H1 (cell line): ENCODE results near the gene TRIM27. TPM values are rescaled to one million over a fixed set of nuclear protein-coding genes. Genes with fewer than 3 reads are reported as not detected.

Source experiments
- CTCF ChIA-PET: fragments of 300-600 bp; sonication (Branson Sonifier 250); formaldehyde crosslinking; loops from one replicate; lab custom pipeline; 2021; ENCODE audit not compliant: partially characterized antibody; lab: Charles Lee
- POLR2A ChIA-PET: fragments of 300-600 bp; sonication (Branson Sonifier 250); formaldehyde crosslinking; loops from one replicate; lab custom pipeline; 2021; ENCODE audit warnings: inconsistent platforms; ENCODE audit not compliant: partially characterized antibody; lab: Charles Lee
- DNase-seq, 2 experiments: peaks; one replicate each; pipeline versions ENCODE4 v3.0.0 to v3.0.0-alpha.2; 2010 to 2022; ENCODE audit warnings: low spot score in 2 of 2, low read depth in 1 of 2, mixed read lengths in 1 of 2
- FAIRE-seq: peaks from 2 replicates; lab custom pipeline; 2011; peaks lifted over from hg19 to GRCh38; lab: Jason Lieb, UNC
- H2AFZ ChIP-seq: 2 replicates; pipeline ENCODE4 v1.8.1; 2012; ENCODE audit warnings: low read length, inconsistent platforms
- H2AK5ac ChIP-seq: 2 replicates; pipeline ENCODE4 v1.6.1; 2013; ENCODE audit warnings: low read depth, low read length
- H2BK120ac ChIP-seq: replicated peaks from 2 replicates; pipeline ENCODE3; 2013; ENCODE audit warnings: low read depth, low read length, inconsistent platforms
- H2BK12ac ChIP-seq: 2 replicates; pipeline ENCODE4 v1.6.1; 2013; ENCODE audit warnings: low read depth, low read length
- H2BK15ac ChIP-seq: 2 replicates; pipeline ENCODE4 v1.6.1; 2013; ENCODE audit warnings: low read length
- H2BK20ac ChIP-seq: 2 replicates; pipeline ENCODE4 v1.6.1; 2013; ENCODE audit warnings: low read length
- H2BK5ac ChIP-seq: 2 replicates; pipeline ENCODE4 v1.6.1; 2013; ENCODE audit warnings: low read depth, low read length
- H3K14ac ChIP-seq: 2 replicates; pipeline ENCODE4 v1.6.1; 2013; ENCODE audit warnings: inconsistent platforms; ENCODE audit not compliant: insufficient read length
- H3K18ac ChIP-seq: 2 replicates; pipeline ENCODE4 v1.6.1; 2013; ENCODE audit warnings: low read length; ENCODE audit errors: extremely low read depth
- H3K23ac ChIP-seq: 2 replicates; pipeline ENCODE4 v1.6.1; 2013; ENCODE audit warnings: inconsistent platforms; ENCODE audit not compliant: insufficient read length
- H3K23me2 ChIP-seq: 2 replicates; pipeline ENCODE4 v1.6.1; 2013; ENCODE audit warnings: low read depth, low read length
- H3K27ac ChIP-seq: 2 replicates; pipeline ENCODE4 v1.6.1; 2011; ENCODE audit warnings: low read depth, low read length, inconsistent platforms
- H3K27me3 ChIP-seq, 4 experiments: replicated peaks in 1 of 4; 1 replicate in 1 of 4; 2 replicates in 3 of 4; pipeline versions ENCODE4 v1.6.1 to v1.8.1; 2011 to 2013; ENCODE audit warnings: low read length in 3 of 4, mild to moderate bottlenecking in 3 of 4, inconsistent platforms in 2 of 4, mixed read lengths in 2 of 4, moderate library complexity in 1 of 4; ENCODE audit not compliant: control insufficient read depth in 3 of 4, insufficient read depth in 3 of 4; ENCODE audit errors: extremely low read depth in 1 of 4
- H3K36me3 ChIP-seq, 4 experiments: 2 replicates each; pipeline versions ENCODE4 v1.6.1 to v1.8.1; 2011 to 2013; ENCODE audit warnings: mild to moderate bottlenecking in 4 of 4, low read length in 3 of 4, moderate library complexity in 2 of 4, control low read depth in 1 of 4, inconsistent platforms in 1 of 4; ENCODE audit not compliant: insufficient read depth in 4 of 4, control insufficient read depth in 2 of 4
- H3K4ac ChIP-seq: replicated peaks from 2 replicates; pipeline ENCODE3; 2013; ENCODE audit warnings: low read length, low read depth, mixed read lengths, inconsistent platforms; ENCODE audit not compliant: insufficient read length
- H3K4me1 ChIP-seq, 4 experiments: replicated peaks in 1 of 4; 1 replicate in 1 of 4; 2 replicates in 3 of 4; pipeline versions ENCODE4 v1.6.1 to v1.8.1; 2011 to 2013; ENCODE audit warnings: low read length in 3 of 4, inconsistent platforms in 2 of 4, mixed read lengths in 1 of 4; ENCODE audit not compliant: insufficient read depth in 4 of 4, control insufficient read depth in 3 of 4
- H3K4me2 ChIP-seq, 2 experiments: 2 replicates each; pipeline versions ENCODE4 v1.6.1 to v1.8.1; 2011 to 2013; ENCODE audit warnings: low read depth in 2 of 2, low read length in 2 of 2, control low read depth in 1 of 2, inconsistent platforms in 1 of 2, mild to moderate bottlenecking in 1 of 2; ENCODE audit not compliant: insufficient read depth in 1 of 2
- H3K4me3 ChIP-seq, 4 experiments: fragments of 200-600, 300-600 bp in 1 of 4; sonication (generic), shearing (Covaris generic), sonication (Bioruptor Twin) in 1 of 4; 2 replicates each; pipeline versions ENCODE4 v1.5.1 to v1.8.1; 2011 to 2016; ENCODE audit warnings: low read length in 4 of 4, low read depth in 3 of 4, control low read depth in 2 of 4, inconsistent platforms in 2 of 4, mild to moderate bottlenecking in 2 of 4, mixed read lengths in 1 of 4, moderate library complexity in 1 of 4; ENCODE audit not compliant: insufficient read depth in 2 of 4; ENCODE audit errors: extremely low read depth in 1 of 4
- H3K56ac ChIP-seq: replicated peaks from 2 replicates; pipeline ENCODE3; 2013; ENCODE audit warnings: low read depth, mild to moderate bottlenecking, mixed read lengths, low read length, inconsistent platforms; ENCODE audit not compliant: insufficient read length
- H3K79me1 ChIP-seq: 2 replicates; pipeline ENCODE4 v1.6.1; 2013; ENCODE audit warnings: low read depth, low read length, control low read depth
- H3K79me2 ChIP-seq, 2 experiments: 2 replicates each; pipeline versions ENCODE4 v1.6.1 to v1.8.1; 2012 to 2013; ENCODE audit warnings: low read length in 2 of 2, mild to moderate bottlenecking in 2 of 2, inconsistent platforms in 1 of 2; ENCODE audit not compliant: insufficient read depth in 2 of 2, control insufficient read depth in 1 of 2
- H3K9ac ChIP-seq, 4 experiments: replicated peaks in 1 of 4; 1 replicate in 1 of 4; 2 replicates in 3 of 4; pipeline versions ENCODE4 v1.6.1 to v1.8.1; 2011 to 2013; ENCODE audit warnings: low read depth in 3 of 4, low read length in 3 of 4, control low read depth in 2 of 4, mild to moderate bottlenecking in 2 of 4, moderate library complexity in 2 of 4, inconsistent platforms in 1 of 4; ENCODE audit errors: extremely low read depth in 1 of 4
- H3K9me3 ChIP-seq, 2 experiments: 2 replicates each; pipeline versions ENCODE4 v1.6.1 to v1.8.1; 2012 to 2013; ENCODE audit warnings: mild to moderate bottlenecking in 2 of 2, moderate library complexity in 2 of 2, control low read depth in 1 of 2, inconsistent platforms in 1 of 2, low read depth in 1 of 2, low read length in 1 of 2, mixed read lengths in 1 of 2; ENCODE audit not compliant: insufficient read depth in 2 of 2
- H4K20me1 ChIP-seq, 2 experiments: replicated peaks in 1 of 2; 2 replicates each; pipeline versions ENCODE3 to v1.8.1; 2011 to 2013; ENCODE audit warnings: inconsistent platforms in 2 of 2, low read length in 2 of 2, mild to moderate bottlenecking in 1 of 2; ENCODE audit not compliant: insufficient read depth in 2 of 2, control insufficient read depth in 1 of 2
- H4K5ac ChIP-seq: 2 replicates; pipeline ENCODE4 v1.6.1; 2013; ENCODE audit warnings: low read length, low read depth, mixed read lengths, inconsistent platforms; ENCODE audit not compliant: insufficient read length
- H4K8ac ChIP-seq: 2 replicates; pipeline ENCODE4 v1.8.0; 2013; ENCODE audit warnings: mild to moderate bottlenecking, moderate library complexity, low read length, inconsistent platforms; ENCODE audit not compliant: insufficient read depth; ENCODE audit errors: extremely low read depth
- H4K91ac ChIP-seq: replicated peaks from 2 replicates; pipeline ENCODE3; 2013; ENCODE audit warnings: low read length, mixed read lengths, inconsistent platforms; ENCODE audit not compliant: insufficient read length
- SIN3A ChIP-seq, 2 experiments: IDR thresholded peaks in 1 of 2; conservative IDR thresholded peaks in 1 of 2; 2 replicates each; pipeline ENCODE4 v1.6.1; 2011 to 2012; ENCODE audit warnings: low read length in 2 of 2, improper control_type of control experiment in 1 of 2, low read depth in 1 of 2, mild to moderate bottlenecking in 1 of 2
- WGBS, 2 experiments: shearing (Covaris generic) in 1 of 2; methylation state at CpG; one replicate each; pipeline versions ENCODE4 v1.1.6 to v1.1.7; 2013 to 2015; ENCODE audit warnings: low lambda C conversion rate in 2 of 2, mixed read lengths in 2 of 2, inconsistent platforms in 1 of 2, low coverage in 1 of 2, missing lambda C conversion rate in 1 of 2; ENCODE audit not compliant: insufficient replicate concordance in 2 of 2, insufficient coverage in 1 of 2, insufficient read length in 1 of 2; ENCODE audit errors: extremely low coverage in 1 of 2, missing lambda C conversion rate in 1 of 2; 5-methylcytosine and 5-hydroxymethylcytosine counted together
- polyA plus RNA-seq, 7 experiments: library from polyadenylated mRNA; depleted of rRNA in 3 of 7; stranded (reverse) in 5 of 7; unstranded in 2 of 7; fragments of >200 nt in 5 of 7; fragments of 200-250 nt in 2 of 7; gene quantifications; 1 replicate in 5 of 7; 2 replicates in 1 of 7; 4 replicates in 1 of 7; pipeline versions ENCODE4 v1.2.1 to v1.2.3, GENCODE V29; 2011 to 2013; ENCODE audit warnings: missing spikeins in 2 of 7, mixed read lengths in 2 of 7
- total RNA-seq: library from RNA; stranded (reverse); fragmentation: NEBNext Ultra II Directional; extraction: Animal tissue kit (Norgen Biotek cat#: 25700); gene quantifications from 2 replicates; pipeline ENCODE4 v1.2.1, GENCODE V29; 2021

Gene TRIM27
- total and polyA plus RNA-seq, 2 of the 8 experiments (the other 6 are each of a cell fraction or from before 2014, with no cell fraction given) = 76.4 to 85.9 TPM

- CTCF ChIA-PET = interaction anchor here (0.8 to 9.1 kb wide), 4 partner anchors 12 to 153 kb away, joined by 3 to 107 read pairs (median 5); no protein-coding TSS in a partner anchor
- no peak overlapping the region for H3K23ac ChIP-seq
- H3K4me2 ChIP-seq = no peak overlapping the region
- no peak overlapping the region for H2BK120ac ChIP-seq
- no peak overlapping the region for H3K9ac ChIP-seq
- H3K4ac ChIP-seq = no peak overlapping the region
- no peaks in the 10 kb centered on the region for H3K79me2 ChIP-seq
- DNase-seq (no peak), FAIRE-seq (no peak)
- H3K27ac ChIP-seq = no peak overlapping the region
- H3K27me3 ChIP-seq = 0 out of 7 replicates have a peak, but pooled peaks cover 0 to 4% (median 0%) of the 10 kb centered on the region in 4 experiments
- H3K79me1 ChIP-seq = no peaks in the 10 kb centered on the region
- H4K20me1 ChIP-seq = no peaks in the 10 kb centered on the region
- no peaks in the 10 kb centered on the region for H3K36me3 ChIP-seq
- no peak overlapping the region for H3K14ac ChIP-seq
- no peak overlapping the region; the same call in 1 of the 2 replicates for H2BK15ac ChIP-seq
- H2BK20ac ChIP-seq = no peak overlapping the region
- peaks cover 0 to 4% (median 1%) of the 10 kb centered on the region in 4 experiments; a peak in 3 of 7 replicates for H3K4me1 ChIP-seq
- no peak overlapping the region for H3K18ac ChIP-seq
- WGBS, 2 experiments = 90% methylated on average over 22 of the region's 22 CpGs; no CpG with 5 or more reads in 1 of the 2 experiments
- no peak overlapping the region for H2BK12ac ChIP-seq
- H4K91ac ChIP-seq = no peak overlapping the region
- peaks cover 3% of the 10 kb centered on the region; the same call in 1 of the 2 replicates for H3K23me2 ChIP-seq
- H2BK5ac ChIP-seq = no peak overlapping the region
- H3K4me3 ChIP-seq = no peak overlapping the region
- H2AFZ ChIP-seq = no peak overlapping the region
- POLR2A ChIA-PET = interaction anchor here (1.2 kb wide), 1 partner anchor 24 kb away, joined by 4 read pairs; no protein-coding TSS in a partner anchor
- H3K56ac ChIP-seq = no peak overlapping the region
- H3K9me3 ChIP-seq = no peaks in the 10 kb centered on the region; a peak in 1 of 4 replicates
- no peak overlapping the region; the same call in 1 of the 2 replicates for H4K8ac ChIP-seq
- H4K5ac ChIP-seq = no peak overlapping the region
- H2AK5ac ChIP-seq = no peak overlapping the region
- no peak for TF ChIP-seq SIN3A (conservative IDR thresholded peaks at IDR 0.05 in 1 of 2, IDR thresholded peaks at IDR 0.05 in 1 of 2; ENCODE audit: low read depth in 1 of 2, low read length in 2 of 2)
These were observed 62.4 kb downstream of the TRIM27 start for GRCh38 chr6:28861339-28861738.
